GM21526 (cell line): ENCODE data around the gene PPFIA4.

Experiments
- ATAC-seq: cut with Tn5 transposase; IDR thresholded peaks from one replicate; pipeline ENCODE4 v1.9.1; 2021; ENCODE audit warnings: moderate library complexity; ENCODE audit not compliant: unreplicated experiment, low FRiP score

PPFIA4 gene

DNA sequence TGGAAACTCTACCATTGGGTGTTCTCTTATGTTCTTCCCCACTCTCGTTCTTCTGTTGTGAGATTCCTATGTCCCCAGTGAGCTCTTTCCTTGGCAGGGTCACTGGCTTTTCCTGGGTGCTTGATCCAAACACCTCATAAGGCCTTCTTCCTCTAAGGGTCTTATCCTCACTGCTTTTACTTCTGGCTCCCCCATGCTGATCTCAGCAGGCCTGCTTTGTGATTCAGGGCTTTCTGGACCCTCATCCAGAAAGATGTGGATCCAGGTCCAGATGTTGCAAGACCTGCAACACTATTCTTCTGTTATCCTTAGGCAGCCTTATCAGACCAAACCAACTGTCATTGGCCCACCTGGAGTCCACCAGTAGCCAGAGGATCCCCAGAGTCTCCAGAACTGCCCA is 70.7 kb downstream of the PPFIA4 start:
- no peak for ATAC-seq

DNA sequence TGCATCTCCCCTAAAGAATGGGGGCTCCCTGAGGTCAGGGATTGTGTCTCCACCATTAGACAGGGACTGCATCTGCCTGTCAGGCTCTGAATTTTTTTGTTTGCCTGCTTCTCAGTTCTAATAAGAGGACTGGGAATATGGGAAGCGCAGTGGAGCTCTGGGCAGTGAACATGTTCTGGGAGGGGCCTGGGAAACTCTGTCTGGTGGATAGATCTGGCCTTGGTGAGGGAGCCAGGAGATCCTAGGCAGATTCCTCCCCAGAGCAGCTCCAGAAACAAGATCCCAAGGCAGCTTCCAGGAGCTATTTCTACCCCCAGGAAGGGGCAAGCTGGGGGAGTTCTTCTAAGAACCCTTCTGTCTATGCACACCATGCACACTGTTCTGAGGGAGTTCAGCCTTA is 72.2 kb downstream of the PPFIA4 start:
- no peak for ATAC-seq

DNA sequence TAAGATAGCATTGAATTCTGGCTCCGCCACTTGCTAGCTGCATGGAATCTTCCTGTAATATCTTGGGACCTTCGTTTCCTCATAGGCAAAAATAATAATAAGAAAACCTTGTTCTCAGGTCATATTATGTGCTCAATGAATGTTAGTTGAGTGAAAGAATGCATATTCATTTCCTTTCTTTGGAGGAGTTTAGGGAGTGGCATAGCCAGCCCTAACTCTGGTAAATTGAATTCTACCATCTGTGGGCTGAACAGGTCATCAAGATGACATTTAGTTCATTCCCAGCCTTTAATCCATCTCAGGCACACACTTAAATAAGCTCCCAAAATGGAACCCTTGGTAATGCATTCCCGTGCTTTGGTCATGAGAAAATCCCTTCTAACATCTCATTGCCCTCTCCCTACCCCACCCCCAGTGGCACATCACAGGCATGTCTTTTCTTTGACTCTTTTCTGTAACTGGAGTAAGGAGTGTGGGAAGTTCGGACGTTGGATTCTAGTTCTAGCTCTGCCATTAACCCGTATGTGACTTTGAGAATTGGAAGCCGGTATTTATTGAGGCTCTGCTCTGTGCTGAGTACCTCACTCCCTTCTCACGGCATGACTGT is 72.7 kb downstream of the PPFIA4 start:
- ATAC-seq, result no peak

- no peak for ATAC-seq
Measured at GRCh38 chr1:203099805-203100515, 73.7 kb downstream of the PPFIA4 start.

GRCh38 chr1:203100516-203100869 is 74.2 kb downstream of the PPFIA4 start:
- no peak for ATAC-seq

- no peak for ATAC-seq
Measured at GRCh38 chr1:203101813-203102634, 75.7 kb downstream of the PPFIA4 start.

GRCh38 chr1:203103216-203103615 is 76.9 kb downstream of the PPFIA4 start:
- no peak for ATAC-seq

GRCh38 chr1:203103829-203104495 is 77.7 kb downstream of the PPFIA4 start:
- ATAC-seq, result no peak

GRCh38 chr1:203104789-203105390 is 78.6 kb downstream of the PPFIA4 start:
- ATAC-seq, result no peak

DNA sequence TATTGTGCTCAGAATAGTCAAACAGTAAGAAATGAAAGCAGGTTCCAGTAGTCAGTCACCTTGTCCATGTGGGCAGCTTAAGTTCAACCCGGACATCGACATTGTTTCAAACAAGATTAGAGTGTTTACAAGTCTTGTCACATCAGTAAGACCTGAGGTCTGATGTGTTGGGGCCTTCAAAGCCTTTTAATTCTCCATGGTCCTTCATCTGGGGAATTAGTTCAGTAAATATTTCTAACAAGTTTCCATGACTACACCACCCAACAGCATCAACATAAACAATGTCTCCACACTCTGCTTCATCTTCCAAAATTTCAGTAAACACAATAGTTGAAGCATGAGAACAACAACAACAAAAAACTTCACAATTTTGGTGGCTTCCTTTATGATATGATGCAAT is 86.2 kb downstream of the PPFIA4 start:
- ATAC-seq, result no peak

- ATAC-seq, result no peak
Measured at GRCh38 chr1:203113308-203113707, 87.0 kb downstream of the PPFIA4 start.

- ATAC-seq, result no peak
Measured at GRCh38 chr1:203114202-203114601, 87.9 kb downstream of the PPFIA4 start.

- ATAC-seq, result no peak
Measured at GRCh38 chr1:203116091-203116820, 90.0 kb downstream of the PPFIA4 start.

- ATAC-seq, result no peak
Measured at GRCh38 chr1:203117611-203118575, 91.6 kb downstream of the PPFIA4 start.

DNA sequence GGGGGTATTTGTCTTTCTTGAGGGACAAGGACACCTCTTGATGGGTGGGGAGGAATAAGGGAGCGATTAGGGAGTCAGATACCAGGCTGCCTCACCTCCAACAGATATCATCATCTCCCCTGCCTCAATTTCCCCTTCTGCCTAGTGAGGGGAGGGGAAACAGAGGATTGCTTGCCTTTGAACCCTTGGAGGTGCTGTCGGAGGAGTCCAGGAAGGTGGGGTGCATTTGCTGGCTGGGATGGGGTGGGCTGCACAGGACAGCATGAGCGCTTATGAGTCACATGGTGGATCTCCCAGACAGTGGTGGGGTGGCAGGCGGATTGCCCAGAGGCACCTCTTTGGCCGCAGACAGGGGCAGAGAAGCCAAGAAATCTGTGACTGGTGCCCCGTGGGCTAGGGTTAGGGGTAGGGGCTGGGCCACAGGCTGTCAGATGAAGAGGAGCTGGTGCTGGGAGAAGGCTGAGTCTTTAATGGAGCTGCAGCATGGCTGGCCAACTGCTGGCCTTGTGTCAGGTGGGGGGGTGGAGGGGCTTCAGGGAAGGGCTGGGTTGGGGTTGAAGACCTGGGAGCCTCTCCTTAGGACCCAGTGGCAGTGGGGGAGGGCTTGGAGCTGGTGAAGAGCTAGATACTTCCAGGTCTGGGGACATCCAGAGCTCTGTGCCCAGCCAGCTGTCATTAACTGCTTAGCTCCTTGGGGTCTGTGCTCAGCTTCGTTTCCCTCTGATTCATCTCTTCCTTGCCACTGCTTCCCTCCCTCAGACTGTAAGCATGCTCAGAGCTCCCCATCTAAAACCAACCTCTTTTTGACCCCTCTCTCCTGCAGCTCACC is 94.2 kb downstream of the PPFIA4 start:
- ATAC-seq, result no peak

GRCh38 chr1:203121186-203122015 is 95.1 kb downstream of the PPFIA4 start:
- ATAC-seq, result no peak

- no peak for ATAC-seq
Measured at GRCh38 chr1:203122159-203122558, 95.9 kb downstream of the PPFIA4 start.
